Ovary (tissue), 3 donors: ENCODE results near the gene SEC23B.

Experiments
- EP300 ChIP-seq: sonication (generic); formaldehyde crosslinking; IDR thresholded peaks from one replicate; pipeline ENCODE4 v1.6.1; 2017; ENCODE audit warnings: antibody characterized with exemption
- POLR2A ChIP-seq: fragments of 450-650 bp; IDR thresholded peaks from one replicate; pipeline ENCODE4 v1.6.1; 2017; ENCODE audit warnings: antibody characterized with exemption, mild to moderate bottlenecking, moderate library complexity
- TF ChIP-seq, protein P1 (sequence below), 3 donors: fragments of 450-650 bp in 2 of 3; fragments of 200-600 bp in 1 of 3; IDR thresholded peaks; one replicate each; pipeline versions ENCODE4 v1.5.1 to v1.8.0; 2016 to 2022; ENCODE audit warnings: antibody characterized with exemption in 3 of 3, mild to moderate bottlenecking in 1 of 3
- donor health status: DM: no; HTN: no; CAD: no.

DNA sequence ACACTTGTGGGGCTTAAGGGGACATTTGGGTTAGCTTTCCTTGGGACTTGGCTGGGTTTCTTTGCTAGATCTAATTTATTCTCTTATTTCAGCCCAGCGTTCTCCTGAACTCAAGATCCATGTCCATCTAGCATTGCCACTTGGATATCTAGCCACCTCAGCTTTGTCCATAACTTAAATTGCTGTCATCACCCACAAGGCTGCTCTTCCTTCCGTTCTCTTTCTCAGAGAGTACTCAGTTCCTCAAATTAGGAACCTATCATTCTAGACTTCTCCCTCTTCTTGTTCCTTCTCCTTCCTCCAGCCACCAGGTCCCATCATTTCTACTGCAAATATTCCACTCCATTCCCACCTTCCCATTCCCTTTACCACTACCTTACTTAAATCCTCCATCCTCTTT lies 63.8 kb downstream of the SEC23B start:
- TF ChIP-seq, protein P1, sequence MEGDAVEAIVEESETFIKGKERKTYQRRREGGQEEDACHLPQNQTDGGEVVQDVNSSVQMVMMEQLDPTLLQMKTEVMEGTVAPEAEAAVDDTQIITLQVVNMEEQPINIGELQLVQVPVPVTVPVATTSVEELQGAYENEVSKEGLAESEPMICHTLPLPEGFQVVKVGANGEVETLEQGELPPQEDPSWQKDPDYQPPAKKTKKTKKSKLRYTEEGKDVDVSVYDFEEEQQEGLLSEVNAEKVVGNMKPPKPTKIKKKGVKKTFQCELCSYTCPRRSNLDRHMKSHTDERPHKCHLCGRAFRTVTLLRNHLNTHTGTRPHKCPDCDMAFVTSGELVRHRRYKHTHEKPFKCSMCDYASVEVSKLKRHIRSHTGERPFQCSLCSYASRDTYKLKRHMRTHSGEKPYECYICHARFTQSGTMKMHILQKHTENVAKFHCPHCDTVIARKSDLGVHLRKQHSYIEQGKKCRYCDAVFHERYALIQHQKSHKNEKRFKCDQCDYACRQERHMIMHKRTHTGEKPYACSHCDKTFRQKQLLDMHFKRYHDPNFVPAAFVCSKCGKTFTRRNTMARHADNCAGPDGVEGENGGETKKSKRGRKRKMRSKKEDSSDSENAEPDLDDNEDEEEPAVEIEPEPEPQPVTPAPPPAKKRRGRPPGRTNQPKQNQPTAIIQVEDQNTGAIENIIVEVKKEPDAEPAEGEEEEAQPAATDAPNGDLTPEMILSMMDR (IDR thresholded peaks at IDR 0.05), result no peak
- TF ChIP-seq POLR2A (no peak), EP300 (no peak)
